ENCODE data around the gene MET. TPM values are rescaled to one million over a fixed set of nuclear protein-coding genes. Genes with fewer than 3 reads are reported as not detected.

MET gene
- total and polyA plus RNA-seq, 2 of the 13 experiments (the other 11 are each of a cell fraction or from before 2014, with no cell fraction given) = 21.8 to 31.5 TPM

DNA sequence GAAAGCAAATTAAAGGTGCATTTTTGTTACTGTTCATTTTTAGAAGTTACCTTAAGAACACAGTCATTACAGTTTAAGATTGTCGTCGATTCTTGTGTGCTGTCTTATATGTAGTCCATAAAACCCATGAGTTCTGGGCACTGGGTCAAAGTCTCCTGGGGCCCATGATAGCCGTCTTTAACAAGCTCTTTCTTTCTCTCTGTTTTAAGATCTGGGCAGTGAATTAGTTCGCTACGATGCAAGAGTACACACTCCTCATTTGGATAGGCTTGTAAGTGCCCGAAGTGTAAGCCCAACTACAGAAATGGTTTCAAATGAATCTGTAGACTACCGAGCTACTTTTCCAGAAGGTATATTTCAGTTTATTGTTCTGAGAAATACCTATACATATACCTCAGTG, 99.6 kb downstream of the MET start (continued):
- TF ChIP-seq, protein P1, sequence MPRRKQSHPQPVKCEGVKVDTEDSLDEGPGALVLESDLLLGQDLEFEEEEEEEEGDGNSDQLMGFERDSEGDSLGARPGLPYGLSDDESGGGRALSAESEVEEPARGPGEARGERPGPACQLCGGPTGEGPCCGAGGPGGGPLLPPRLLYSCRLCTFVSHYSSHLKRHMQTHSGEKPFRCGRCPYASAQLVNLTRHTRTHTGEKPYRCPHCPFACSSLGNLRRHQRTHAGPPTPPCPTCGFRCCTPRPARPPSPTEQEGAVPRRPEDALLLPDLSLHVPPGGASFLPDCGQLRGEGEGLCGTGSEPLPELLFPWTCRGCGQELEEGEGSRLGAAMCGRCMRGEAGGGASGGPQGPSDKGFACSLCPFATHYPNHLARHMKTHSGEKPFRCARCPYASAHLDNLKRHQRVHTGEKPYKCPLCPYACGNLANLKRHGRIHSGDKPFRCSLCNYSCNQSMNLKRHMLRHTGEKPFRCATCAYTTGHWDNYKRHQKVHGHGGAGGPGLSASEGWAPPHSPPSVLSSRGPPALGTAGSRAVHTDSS (CRISPR knock-in tag; conservative IDR thresholded peaks at IDR 0.05) = no peak
- TF ChIP-seq, protein P2, sequence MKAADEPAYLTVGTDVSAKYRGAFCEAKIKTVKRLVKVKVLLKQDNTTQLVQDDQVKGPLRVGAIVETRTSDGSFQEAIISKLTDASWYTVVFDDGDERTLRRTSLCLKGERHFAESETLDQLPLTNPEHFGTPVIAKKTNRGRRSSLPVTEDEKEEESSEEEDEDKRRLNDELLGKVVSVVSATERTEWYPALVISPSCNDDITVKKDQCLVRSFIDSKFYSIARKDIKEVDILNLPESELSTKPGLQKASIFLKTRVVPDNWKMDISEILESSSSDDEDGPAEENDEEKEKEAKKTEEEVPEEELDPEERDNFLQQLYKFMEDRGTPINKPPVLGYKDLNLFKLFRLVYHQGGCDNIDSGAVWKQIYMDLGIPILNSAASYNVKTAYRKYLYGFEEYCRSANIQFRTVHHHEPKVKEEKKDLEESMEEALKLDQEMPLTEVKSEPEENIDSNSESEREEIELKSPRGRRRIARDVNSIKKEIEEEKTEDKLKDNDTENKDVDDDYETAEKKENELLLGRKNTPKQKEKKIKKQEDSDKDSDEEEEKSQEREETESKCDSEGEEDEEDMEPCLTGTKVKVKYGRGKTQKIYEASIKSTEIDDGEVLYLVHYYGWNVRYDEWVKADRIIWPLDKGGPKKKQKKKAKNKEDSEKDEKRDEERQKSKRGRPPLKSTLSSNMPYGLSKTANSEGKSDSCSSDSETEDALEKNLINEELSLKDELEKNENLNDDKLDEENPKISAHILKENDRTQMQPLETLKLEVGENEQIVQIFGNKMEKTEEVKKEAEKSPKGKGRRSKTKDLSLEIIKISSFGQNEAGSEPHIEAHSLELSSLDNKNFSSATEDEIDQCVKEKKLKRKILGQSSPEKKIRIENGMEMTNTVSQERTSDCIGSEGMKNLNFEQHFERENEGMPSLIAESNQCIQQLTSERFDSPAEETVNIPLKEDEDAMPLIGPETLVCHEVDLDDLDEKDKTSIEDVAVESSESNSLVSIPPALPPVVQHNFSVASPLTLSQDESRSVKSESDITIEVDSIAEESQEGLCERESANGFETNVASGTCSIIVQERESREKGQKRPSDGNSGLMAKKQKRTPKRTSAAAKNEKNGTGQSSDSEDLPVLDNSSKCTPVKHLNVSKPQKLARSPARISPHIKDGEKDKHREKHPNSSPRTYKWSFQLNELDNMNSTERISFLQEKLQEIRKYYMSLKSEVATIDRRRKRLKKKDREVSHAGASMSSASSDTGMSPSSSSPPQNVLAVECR (CRISPR knock-in tag; IDR thresholded peaks at IDR 0.05; ENCODE audit: borderline replicate concordance) = no peak
- TF ChIP-seq ZNF549 (CRISPR knock-in tag; IDR thresholded peaks at IDR 0.05) (no peak), KLF9 (CRISPR knock-in tag; IDR thresholded peaks at IDR 0.05; ENCODE audit: low read depth) (no peak)
- TF ChIP-seq, protein P3, sequence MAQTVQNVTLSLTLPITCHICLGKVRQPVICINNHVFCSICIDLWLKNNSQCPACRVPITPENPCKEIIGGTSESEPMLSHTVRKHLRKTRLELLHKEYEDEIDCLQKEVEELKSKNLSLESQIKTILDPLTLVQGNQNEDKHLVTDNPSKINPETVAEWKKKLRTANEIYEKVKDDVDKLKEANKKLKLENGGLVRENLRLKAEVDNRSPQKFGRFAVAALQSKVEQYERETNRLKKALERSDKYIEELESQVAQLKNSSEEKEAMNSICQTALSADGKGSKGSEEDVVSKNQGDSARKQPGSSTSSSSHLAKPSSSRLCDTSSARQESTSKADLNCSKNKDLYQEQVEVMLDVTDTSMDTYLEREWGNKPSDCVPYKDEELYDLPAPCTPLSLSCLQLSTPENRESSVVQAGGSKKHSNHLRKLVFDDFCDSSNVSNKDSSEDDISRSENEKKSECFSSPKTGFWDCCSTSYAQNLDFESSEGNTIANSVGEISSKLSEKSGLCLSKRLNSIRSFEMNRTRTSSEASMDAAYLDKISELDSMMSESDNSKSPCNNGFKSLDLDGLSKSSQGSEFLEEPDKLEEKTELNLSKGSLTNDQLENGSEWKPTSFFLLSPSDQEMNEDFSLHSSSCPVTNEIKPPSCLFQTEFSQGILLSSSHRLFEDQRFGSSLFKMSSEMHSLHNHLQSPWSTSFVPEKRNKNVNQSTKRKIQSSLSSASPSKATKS (CRISPR knock-in tag; IDR thresholded peaks at IDR 0.05) = no peak
- TF ChIP-seq, protein P4, sequence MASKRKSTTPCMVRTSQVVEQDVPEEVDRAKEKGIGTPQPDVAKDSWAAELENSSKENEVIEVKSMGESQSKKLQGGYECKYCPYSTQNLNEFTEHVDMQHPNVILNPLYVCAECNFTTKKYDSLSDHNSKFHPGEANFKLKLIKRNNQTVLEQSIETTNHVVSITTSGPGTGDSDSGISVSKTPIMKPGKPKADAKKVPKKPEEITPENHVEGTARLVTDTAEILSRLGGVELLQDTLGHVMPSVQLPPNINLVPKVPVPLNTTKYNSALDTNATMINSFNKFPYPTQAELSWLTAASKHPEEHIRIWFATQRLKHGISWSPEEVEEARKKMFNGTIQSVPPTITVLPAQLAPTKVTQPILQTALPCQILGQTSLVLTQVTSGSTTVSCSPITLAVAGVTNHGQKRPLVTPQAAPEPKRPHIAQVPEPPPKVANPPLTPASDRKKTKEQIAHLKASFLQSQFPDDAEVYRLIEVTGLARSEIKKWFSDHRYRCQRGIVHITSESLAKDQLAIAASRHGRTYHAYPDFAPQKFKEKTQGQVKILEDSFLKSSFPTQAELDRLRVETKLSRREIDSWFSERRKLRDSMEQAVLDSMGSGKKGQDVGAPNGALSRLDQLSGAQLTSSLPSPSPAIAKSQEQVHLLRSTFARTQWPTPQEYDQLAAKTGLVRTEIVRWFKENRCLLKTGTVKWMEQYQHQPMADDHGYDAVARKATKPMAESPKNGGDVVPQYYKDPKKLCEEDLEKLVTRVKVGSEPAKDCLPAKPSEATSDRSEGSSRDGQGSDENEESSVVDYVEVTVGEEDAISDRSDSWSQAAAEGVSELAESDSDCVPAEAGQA (IDR thresholded peaks at IDR 0.05; ENCODE audit: low read depth) = no peak
- TF ChIP-seq, protein P4 (CRISPR knock-in tag; IDR thresholded peaks at IDR 0.05; ENCODE audit: borderline replicate concordance) = no peak
- TF ChIP-seq, protein P5, sequence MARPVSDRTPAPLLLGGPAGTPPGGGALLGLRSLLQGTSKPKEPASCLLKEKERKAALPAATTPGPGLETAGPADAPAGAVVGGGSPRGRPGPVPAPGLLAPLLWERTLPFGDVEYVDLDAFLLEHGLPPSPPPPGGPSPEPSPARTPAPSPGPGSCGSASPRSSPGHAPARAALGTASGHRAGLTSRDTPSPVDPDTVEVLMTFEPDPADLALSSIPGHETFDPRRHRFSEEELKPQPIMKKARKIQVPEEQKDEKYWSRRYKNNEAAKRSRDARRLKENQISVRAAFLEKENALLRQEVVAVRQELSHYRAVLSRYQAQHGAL (CRISPR knock-in tag; IDR thresholded peaks at IDR 0.05; ENCODE audit: not compliant biosample characterization) = no peak

Data from HepG2 (cell line).